ENCODE results near the gene LNPK.
"Not testable (repeated sequence)": the region's sequence is repeated elsewhere in the genome, so short reads cannot be mapped to it uniquely, and the experiment has no call there.

The LNPK gene

GRCh38 chr2:175973373-175973772 is 28.7 kb downstream of the LNPK start:
- DNase-seq (ENCODE audit: low read depth in 2 of 2), result no peak

- DNase-seq (ENCODE audit: low read depth in 2 of 2), result no peak
These were observed 35.2 kb downstream of the LNPK start for GRCh38 chr2:175966839-175967238.

GRCh38 chr2:175965773-175966172 is 36.3 kb downstream of the LNPK start:
- DNase-seq (ENCODE audit: low read depth in 2 of 2), result no peak

GRCh38 chr2:175964195-175964594 is 37.9 kb downstream of the LNPK start:
- DNase-seq (ENCODE audit: low read depth in 2 of 2), result no peak

GRCh38 chr2:175963171-175963570 is 38.9 kb downstream of the LNPK start:
- not testable (repeated sequence) for DNase-seq (ENCODE audit: low read depth in 2 of 2)

- no peak for DNase-seq (ENCODE audit: low read depth in 2 of 2)
These were observed 44.2 kb downstream of the LNPK start for GRCh38 chr2:175957845-175958244.

- DNase-seq (ENCODE audit: low read depth in 2 of 2), result no peak
These were observed 46.9 kb downstream of the LNPK start for GRCh38 chr2:175955136-175955535.

- DNase-seq (ENCODE audit: low read depth in 2 of 2), result no peak
These were observed 51.6 kb downstream of the LNPK start for GRCh38 chr2:175950512-175950911.

GRCh38 chr2:175948191-175948590 is 53.9 kb downstream of the LNPK start:
- DNase-seq (ENCODE audit: low read depth in 2 of 2), result no peak

GRCh38 chr2:175947073-175947472 is 55.0 kb downstream of the LNPK start:
- no peak for DNase-seq (ENCODE audit: low read depth in 2 of 2)

GRCh38 chr2:175941699-175942098 is 60.4 kb downstream of the LNPK start:
- DNase-seq (ENCODE audit: low read depth in 2 of 2), result no peak

GRCh38 chr2:175937216-175937615 is 64.9 kb downstream of the LNPK start:
- no peak for DNase-seq (ENCODE audit: low read depth in 2 of 2)

- DNase-seq (ENCODE audit: low read depth in 2 of 2), result no peak
These were observed 66.5 kb downstream of the LNPK start for GRCh38 chr2:175935289-175936181.

- DNase-seq (ENCODE audit: low read depth in 2 of 2), result no peak
These were observed 69.4 kb downstream of the LNPK start for GRCh38 chr2:175932675-175933074.

- no peak for DNase-seq (ENCODE audit: low read depth in 2 of 2)
These were observed 70.3 kb downstream of the LNPK start for GRCh38 chr2:175931805-175932204.

GRCh38 chr2:175930504-175930903 is 71.6 kb downstream of the LNPK start:
- no peak for DNase-seq (ENCODE audit: low read depth in 2 of 2)

- DNase-seq (ENCODE audit: low read depth in 2 of 2), result no peak
These were observed 72.2 kb downstream of the LNPK start for GRCh38 chr2:175929850-175930249.

- no peak for DNase-seq (ENCODE audit: low read depth in 2 of 2)
These were observed 75.8 kb downstream of the LNPK start for GRCh38 chr2:175926272-175926671.

GRCh38 chr2:175922160-175922559 is 79.9 kb downstream of the LNPK start:
- no peak for DNase-seq (ENCODE audit: low read depth in 2 of 2)

GRCh38 chr2:175918935-175919334 is 83.1 kb downstream of the LNPK start:
- no peak for DNase-seq (ENCODE audit: low read depth in 2 of 2)

GRCh38 chr2:175914846-175915245 is 87.2 kb downstream of the LNPK start:
- DNase-seq (ENCODE audit: low read depth in 2 of 2), result no peak

- DNase-seq (ENCODE audit: low read depth in 2 of 2), result not testable (repeated sequence)
These were observed 88.0 kb downstream of the LNPK start for GRCh38 chr2:175913849-175914743.

GRCh38 chr2:175913267-175913666 is 88.8 kb downstream of the LNPK start:
- not testable (repeated sequence) for DNase-seq (ENCODE audit: low read depth in 2 of 2)
